Activated CD8-positive, alpha-beta T cell treated with anti-CD3 and anti-CD28 coated beads for 36 hours (primary cell): Measurements from ENCODE around the gene UQCRH. TPM values are rescaled to one million over a fixed set of nuclear protein-coding genes. Genes with fewer than 3 reads are reported as not detected.

ENCODE experiments used
- ATAC-seq: fragments of 200-7000 bp; cut with Tn5 transposase; one replicate; pipeline ENCODE4 v1.10.0; 2021; ENCODE audit warnings: mild to moderate bottlenecking, moderate library complexity
- CTCF ChIA-PET: fragments of 350-600 bp; sonication (Branson Sonifier 250); formaldehyde crosslinking; loops from one replicate; lab custom pipeline; 2021; ENCODE audit warnings: antibody characterized with exemption; lab: Charles Lee
- POLR2A ChIA-PET: fragments of 350-600 bp; sonication (Branson Sonifier 250); formaldehyde crosslinking; loops from one replicate; lab custom pipeline; 2021; ENCODE audit warnings: antibody characterized with exemption; lab: Charles Lee
- DNase-seq: peaks from one replicate; pipeline ENCODE4 v3.0.0-alpha.2; 2020
- H3K27ac Mint-ChIP-seq: one replicate; pipeline ENCODE4 v1.8.0; 2021; ENCODE audit warnings: mild to moderate bottlenecking, mixed read lengths
- H3K27me3 Mint-ChIP-seq: one replicate; pipeline ENCODE4 v1.8.0; 2021; ENCODE audit warnings: mixed read lengths
- H3K36me3 Mint-ChIP-seq: one replicate; pipeline ENCODE4 v1.8.0; 2021; ENCODE audit warnings: low read depth, mixed read lengths
- H3K4me1 Mint-ChIP-seq: one replicate; pipeline ENCODE4 v1.8.0; 2021; ENCODE audit warnings: low read depth, mixed read lengths
- H3K4me3 Mint-ChIP-seq: one replicate; pipeline ENCODE4 v1.8.0; 2021; ENCODE audit warnings: mild to moderate bottlenecking, moderate library complexity, mixed read lengths
- H3K9me3 Mint-ChIP-seq: one replicate; pipeline ENCODE4 v1.8.0; 2021; ENCODE audit warnings: mixed read lengths
- intact Hi-C: fragments of 100-400 bp; cut with micrococcal nuclease; formaldehyde crosslinking; loops from one replicate; pipeline ENCODE4 v1.10.0; 2022
- total RNA-seq, 2 experiments: library from RNA; stranded (reverse); gene quantifications; one replicate each; pipeline ENCODE4 v1.2.3, GENCODE V29; 2021
- TF ChIP-seq, protein P1 (sequence below): fragments of 200-600 bp; IDR thresholded peaks from one replicate; pipeline ENCODE4 v1.8.0; 2022; ENCODE audit warnings: antibody characterized with exemption, mild to moderate bottlenecking

The UQCRH gene
- total RNA-seq, 2 experiments from 2014 or later: 391 to 396 TPM

DNA sequence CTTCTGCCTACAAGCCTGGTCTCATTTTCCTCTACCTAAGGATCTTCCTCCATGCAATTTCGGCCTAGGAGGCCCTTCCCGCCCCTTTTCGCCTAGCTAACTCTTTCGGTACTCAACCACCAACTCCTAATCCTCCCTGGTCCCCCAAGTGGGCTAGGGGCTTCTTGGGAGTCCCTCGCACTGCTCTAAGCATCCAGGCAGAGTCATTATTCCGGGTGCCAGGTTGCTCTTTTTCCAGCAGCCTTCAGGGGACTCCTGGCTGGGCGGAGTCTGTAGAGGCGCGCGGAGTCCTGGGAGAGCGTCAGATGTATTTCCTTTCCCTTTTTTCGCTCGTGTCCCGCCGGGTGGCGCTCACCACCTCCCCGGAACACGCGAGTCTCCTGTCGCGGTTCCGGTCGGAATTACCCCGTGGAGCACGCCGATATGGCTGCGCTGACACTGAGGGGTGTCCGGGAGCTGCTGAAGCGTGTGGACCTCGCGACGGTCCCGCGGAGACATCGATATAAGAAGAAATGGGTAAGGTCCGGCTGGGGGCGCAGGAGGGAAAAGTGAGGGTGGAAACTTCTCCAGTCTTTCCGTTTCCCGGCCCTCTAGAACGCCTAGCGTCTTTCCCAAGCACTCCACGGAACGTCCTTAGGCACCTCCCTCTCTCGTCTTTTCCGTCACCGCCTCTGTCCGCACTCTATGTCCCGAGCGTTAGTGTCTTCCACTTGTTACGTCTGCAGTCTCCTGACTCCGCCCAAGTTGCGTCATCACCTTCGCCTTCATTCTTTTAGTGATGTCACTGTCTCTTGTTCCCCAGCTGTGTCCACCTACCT, 37.1 kb downstream of the UQCRH start, which contains the start of gene NSUN4:
NSUN4 (plus strand) TSS at position 404 of the 818 bp plus-strand sequence; CDS start at position 424, 20 bp downstream.
- CTCF ChIA-PET: interaction anchor here (0.8 to 2.5 kb wide), 17 partner anchors 8 to 96 kb away, joined by 3 to 7 read pairs (median 3); partner anchors contain the start of gene UQCRH

DNA sequence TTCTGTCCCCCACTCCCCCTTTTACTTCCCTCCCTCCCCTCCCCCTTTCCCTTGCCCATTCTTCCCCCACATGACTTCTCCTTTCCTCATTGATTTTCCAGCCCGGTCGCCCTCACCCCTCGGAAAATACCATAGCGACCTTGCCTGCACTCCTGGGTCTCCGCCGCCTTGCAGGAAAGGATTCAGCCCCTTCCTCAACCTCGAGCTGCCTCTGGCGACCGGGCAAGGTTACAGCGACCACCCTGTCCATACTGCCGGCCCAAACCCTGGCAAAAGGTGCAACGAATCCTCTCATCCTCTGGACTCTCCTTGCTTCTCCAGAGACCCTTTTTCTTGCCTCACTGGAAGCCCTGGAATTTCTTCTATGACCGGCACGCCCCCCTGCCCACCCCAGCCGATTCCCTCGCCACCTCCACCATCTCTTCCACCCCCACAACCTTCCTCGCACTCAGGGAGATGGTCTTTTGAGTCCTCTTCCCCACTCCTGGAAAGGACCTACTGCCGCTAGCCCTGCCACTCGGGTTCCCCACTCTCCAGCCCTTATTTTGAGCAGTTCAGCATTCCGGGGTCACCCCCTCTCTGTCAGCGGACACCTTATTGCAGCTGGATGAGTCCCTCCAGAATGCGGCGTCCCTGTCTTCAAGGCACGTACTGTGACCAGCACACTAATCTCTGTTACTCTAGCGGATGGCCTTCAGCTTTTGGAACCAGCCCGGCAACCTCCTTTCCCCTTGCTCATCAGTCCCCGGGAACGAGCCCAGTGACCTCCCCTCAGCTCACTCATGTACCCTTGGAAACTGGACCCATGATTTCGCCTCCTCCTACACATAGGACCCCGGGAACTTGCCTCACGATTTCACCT, 38.0 kb downstream of the UQCRH start:
- DNase-seq: no peak

More for the DNA sequence above, 37.1 kb downstream of the UQCRH start, which contains the start of gene NSUN4:
- H3K27ac Mint-ChIP-seq: peak within 1 kb of the TSS; percentile 99
- peak within 1 kb of the TSS; percentile 100 for H3K4me3 Mint-ChIP-seq
- no peaks in the 10 kb centered on the region for H3K27me3 Mint-ChIP-seq
- DNase-seq (peak; percentile 92), ATAC-seq (peak; percentile 95)
- TF ChIP-seq, protein P1, sequence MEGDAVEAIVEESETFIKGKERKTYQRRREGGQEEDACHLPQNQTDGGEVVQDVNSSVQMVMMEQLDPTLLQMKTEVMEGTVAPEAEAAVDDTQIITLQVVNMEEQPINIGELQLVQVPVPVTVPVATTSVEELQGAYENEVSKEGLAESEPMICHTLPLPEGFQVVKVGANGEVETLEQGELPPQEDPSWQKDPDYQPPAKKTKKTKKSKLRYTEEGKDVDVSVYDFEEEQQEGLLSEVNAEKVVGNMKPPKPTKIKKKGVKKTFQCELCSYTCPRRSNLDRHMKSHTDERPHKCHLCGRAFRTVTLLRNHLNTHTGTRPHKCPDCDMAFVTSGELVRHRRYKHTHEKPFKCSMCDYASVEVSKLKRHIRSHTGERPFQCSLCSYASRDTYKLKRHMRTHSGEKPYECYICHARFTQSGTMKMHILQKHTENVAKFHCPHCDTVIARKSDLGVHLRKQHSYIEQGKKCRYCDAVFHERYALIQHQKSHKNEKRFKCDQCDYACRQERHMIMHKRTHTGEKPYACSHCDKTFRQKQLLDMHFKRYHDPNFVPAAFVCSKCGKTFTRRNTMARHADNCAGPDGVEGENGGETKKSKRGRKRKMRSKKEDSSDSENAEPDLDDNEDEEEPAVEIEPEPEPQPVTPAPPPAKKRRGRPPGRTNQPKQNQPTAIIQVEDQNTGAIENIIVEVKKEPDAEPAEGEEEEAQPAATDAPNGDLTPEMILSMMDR: peak; percentile 81
- POLR2A ChIA-PET: interaction anchor here (0.6 to 3.3 kb wide), 14 partner anchors 12 to 159 kb away, joined by 3 to 34 read pairs (median 4); partner anchors contain the start of genes LRRC41, RAD54L and UQCRH
- peaks cover 42% of the 10 kb centered on the region for H3K36me3 Mint-ChIP-seq
- intact Hi-C loops: loop anchor here (5.0 kb wide), 1 partner anchor 38 kb away; the partner anchor contains the start of genes LRRC41 and UQCRH
- H3K4me1 Mint-ChIP-seq: peaks cover 47% of the 10 kb centered on the region
- H3K9me3 Mint-ChIP-seq: no peaks in the 10 kb centered on the region

DNA sequence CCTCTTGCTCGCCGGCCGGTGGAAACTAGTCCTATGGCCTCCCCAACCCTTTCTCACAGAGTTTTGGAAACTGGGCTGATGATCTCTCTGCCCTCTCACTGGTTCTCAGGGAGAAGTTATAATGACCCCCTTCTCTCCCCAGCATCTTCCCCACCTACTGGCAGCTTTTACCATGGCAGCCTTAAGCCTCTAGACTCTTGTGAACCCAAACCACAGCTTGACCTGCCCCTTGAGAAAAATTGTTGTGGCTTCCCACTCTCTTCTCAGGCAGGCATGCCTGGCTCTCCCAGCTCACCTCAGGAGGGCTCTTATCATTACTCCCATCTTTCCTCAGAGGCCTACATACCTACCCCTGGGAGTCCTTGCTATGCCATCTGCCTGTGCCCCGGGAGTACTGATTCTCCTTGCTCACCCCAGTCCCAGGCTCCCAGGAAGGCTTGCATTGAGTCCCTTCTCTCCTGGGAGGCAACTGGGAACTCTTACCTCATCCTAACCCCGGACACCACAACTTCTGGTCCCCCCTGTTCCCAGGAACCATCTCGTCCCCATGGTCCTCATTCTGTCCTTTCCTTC, 38.7 kb downstream of the UQCRH start:
- TF ChIP-seq, protein P1: peak; percentile 19
- H3K27me3 Mint-ChIP-seq: no peaks in the 10 kb centered on the region
- CTCF ChIA-PET: interaction anchor here (0.8 to 2.5 kb wide), 3 partner anchors 8 to 52 kb away, joined by 3 to 7 read pairs (median 3); no protein-coding TSS in a partner anchor
- no peak for ATAC-seq
- H3K4me3 Mint-ChIP-seq: peak overlapping the region; percentile 100
- H3K36me3 Mint-ChIP-seq: peaks cover 50% of the 10 kb centered on the region
- H3K9me3 Mint-ChIP-seq: no peaks in the 10 kb centered on the region
- H3K4me1 Mint-ChIP-seq: peaks cover 52% of the 10 kb centered on the region
- peak overlapping the region; percentile 99 for H3K27ac Mint-ChIP-seq
- peak; percentile 30 for DNase-seq
- intact Hi-C loops: loop anchor here (5.0 kb wide), 1 partner anchor 40 kb away; the partner anchor contains the start of genes LRRC41 and UQCRH
- POLR2A ChIA-PET: interaction anchor here (0.7 to 2.2 kb wide), 5 partner anchors 11 to 75 kb away, joined by 3 to 13 read pairs (median 5); partner anchors contain the start of gene UQCRH

More for the DNA sequence above, 38.0 kb downstream of the UQCRH start:
- H3K27ac Mint-ChIP-seq: peak overlapping the region; percentile 99
- TF ChIP-seq, protein P1: no peak
- H3K36me3 Mint-ChIP-seq: peaks cover 42% of the 10 kb centered on the region
- no peaks in the 10 kb centered on the region for H3K9me3 Mint-ChIP-seq
- intact Hi-C loops: loop anchor here (5.0 kb wide), 1 partner anchor 39 kb away; the partner anchor contains the start of genes LRRC41 and UQCRH
- no peaks in the 10 kb centered on the region for H3K27me3 Mint-ChIP-seq
- peak overlapping the region; percentile 100 for H3K4me3 Mint-ChIP-seq
- no peak for ATAC-seq
- CTCF ChIA-PET: interaction anchor here (0.8 to 2.5 kb wide), 12 partner anchors 9 to 86 kb away, joined by 3 to 7 read pairs (median 3); partner anchors contain the start of gene UQCRH
- POLR2A ChIA-PET: interaction anchor here (0.6 to 3.3 kb wide), 12 partner anchors 11 to 158 kb away, joined by 3 to 34 read pairs (median 4); partner anchors contain the start of genes LRRC41, RAD54L and UQCRH
- peaks cover 47% of the 10 kb centered on the region for H3K4me1 Mint-ChIP-seq

DNA sequence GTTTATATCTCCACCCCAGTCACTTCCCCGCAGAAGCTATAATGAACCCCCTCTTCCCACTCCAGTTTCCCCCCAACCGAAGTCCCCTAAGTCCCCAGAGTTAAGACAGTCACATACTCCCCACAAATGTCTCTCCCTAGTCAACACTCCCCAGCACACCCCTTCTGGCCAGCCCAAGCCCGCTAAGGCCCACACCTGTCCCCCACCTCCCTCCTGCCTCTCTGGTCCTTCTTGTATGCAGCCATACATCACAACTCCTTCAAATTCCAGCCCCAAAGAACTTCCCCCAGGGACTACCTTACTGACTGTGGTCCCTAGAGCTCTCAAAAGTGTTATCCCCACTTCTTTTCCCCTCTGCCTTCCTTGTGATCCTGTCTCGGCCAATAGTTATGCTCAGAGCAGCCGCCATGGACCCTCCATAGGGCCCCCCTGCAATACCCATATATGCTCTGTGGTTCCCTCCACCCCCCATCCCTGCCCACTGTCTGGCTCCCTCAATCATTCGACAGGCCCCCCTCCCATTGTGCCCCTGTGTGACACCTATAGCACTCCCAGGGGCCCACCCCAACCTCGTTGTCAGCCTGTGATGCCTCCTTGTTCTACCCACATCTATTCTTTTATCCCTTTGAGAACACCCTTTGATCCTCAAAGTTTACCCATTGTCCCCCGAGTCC, 39.3 kb downstream of the UQCRH start:
- ATAC-seq (no peak), DNase-seq (no peak)
- Mint-ChIP-seq H3K27ac (peak overlapping the region; percentile 99), H3K36me3 (peaks cover 55% of the 10 kb centered on the region), H3K4me1 (peaks cover 55% of the 10 kb centered on the region), H3K4me3 (peak overlapping the region; percentile 100), H3K27me3 (no peaks in the 10 kb centered on the region), H3K9me3 (no peaks in the 10 kb centered on the region)
- POLR2A ChIA-PET: interaction anchor here (0.7 to 1.3 kb wide), 3 partner anchors 10 to 40 kb away, joined by 3 to 6 read pairs (median 4); partner anchors contain the start of gene UQCRH
- intact Hi-C loops: loop anchor here (5.0 kb wide), 1 partner anchor 41 kb away; the partner anchor contains the start of genes LRRC41 and UQCRH
- TF ChIP-seq, protein P1: no peak
- CTCF ChIA-PET: interaction anchor here (1.3 kb wide), 1 partner anchor 8 kb away, joined by 3 read pairs; no protein-coding TSS in a partner anchor
